DND-41 (cell line): ENCODE results near the gene BST1.

Experiments
- EZH2 ChIP-seq: IDR thresholded peaks from 3 replicates; pipeline ENCODE4 v1.6.1; 2012; ENCODE audit warnings: borderline replicate concordance, low read depth, mild to moderate bottlenecking, moderate library complexity, low read length, inconsistent platforms; ENCODE audit not compliant: severe bottlenecking
- TF ChIP-seq, protein P1 (sequence below): IDR thresholded peaks from 2 replicates; pipeline ENCODE4 v1.5.1; 2012; ENCODE audit warnings: borderline replicate concordance, low read length, moderate library complexity, mild to moderate bottlenecking; ENCODE audit not compliant: poor library complexity, severe bottlenecking; ENCODE audit errors: extremely low read depth

DNA sequence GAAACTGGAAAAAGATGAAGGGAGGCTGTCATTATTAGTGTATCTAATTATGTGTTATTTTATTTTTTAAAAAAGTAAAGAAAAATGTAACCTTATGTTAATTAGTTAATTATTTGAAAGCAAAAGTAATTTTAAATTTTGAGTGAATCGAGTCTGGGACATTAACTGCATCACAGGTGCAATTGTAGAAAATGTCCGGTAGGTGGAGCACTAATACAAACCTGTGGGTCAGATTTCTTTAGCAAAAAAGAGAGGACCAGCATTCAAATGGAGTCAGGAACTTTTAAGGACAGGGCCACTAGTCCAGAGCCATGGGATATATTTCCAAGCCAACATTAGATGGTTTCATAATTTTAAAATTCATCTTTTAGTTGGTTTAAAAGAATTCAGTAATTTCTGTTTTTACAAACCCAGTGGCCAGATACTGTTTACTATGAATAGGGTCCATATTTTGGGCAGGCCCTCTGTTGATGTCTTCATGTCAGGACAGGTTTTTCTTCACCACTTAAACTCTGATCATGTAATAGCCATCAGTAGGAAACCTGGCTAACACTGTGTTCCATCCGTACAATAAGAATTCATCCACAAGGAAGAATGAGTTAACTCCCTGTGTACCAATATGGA is 27.2 kb downstream of the BST1 start:
- TF ChIP-seq, protein P1, sequence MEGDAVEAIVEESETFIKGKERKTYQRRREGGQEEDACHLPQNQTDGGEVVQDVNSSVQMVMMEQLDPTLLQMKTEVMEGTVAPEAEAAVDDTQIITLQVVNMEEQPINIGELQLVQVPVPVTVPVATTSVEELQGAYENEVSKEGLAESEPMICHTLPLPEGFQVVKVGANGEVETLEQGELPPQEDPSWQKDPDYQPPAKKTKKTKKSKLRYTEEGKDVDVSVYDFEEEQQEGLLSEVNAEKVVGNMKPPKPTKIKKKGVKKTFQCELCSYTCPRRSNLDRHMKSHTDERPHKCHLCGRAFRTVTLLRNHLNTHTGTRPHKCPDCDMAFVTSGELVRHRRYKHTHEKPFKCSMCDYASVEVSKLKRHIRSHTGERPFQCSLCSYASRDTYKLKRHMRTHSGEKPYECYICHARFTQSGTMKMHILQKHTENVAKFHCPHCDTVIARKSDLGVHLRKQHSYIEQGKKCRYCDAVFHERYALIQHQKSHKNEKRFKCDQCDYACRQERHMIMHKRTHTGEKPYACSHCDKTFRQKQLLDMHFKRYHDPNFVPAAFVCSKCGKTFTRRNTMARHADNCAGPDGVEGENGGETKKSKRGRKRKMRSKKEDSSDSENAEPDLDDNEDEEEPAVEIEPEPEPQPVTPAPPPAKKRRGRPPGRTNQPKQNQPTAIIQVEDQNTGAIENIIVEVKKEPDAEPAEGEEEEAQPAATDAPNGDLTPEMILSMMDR, result peak; percentile 93
- no peak for TF ChIP-seq EZH2
